ENCODE measurements around the gene NAPEPLD.
"Not testable (repeated sequence)": the region's sequence is repeated elsewhere in the genome, so short reads cannot be mapped to it uniquely, and the experiment has no call there.

Gene NAPEPLD

GRCh38 chr7:103071000-103071399, 77.9 kb downstream of the NAPEPLD start:
- POLR2A ChIA-PET, result no interaction called here
- no peak for DNase-seq
- H3K4me3 ChIP-seq (ENCODE audit: control insufficient read depth in 1 of 7, extremely low read depth in 1 of 7, insufficient read depth in 4 of 7, low read depth in 2 of 7, low read length in 6 of 7), result no peak overlapping the region
- 100% methylated on average over 2 of the region's 2 CpGs for WGBS (ENCODE audit: insufficient coverage)
- CTCF ChIA-PET, result interaction anchor here (2.2 kb wide), 1 partner anchor 9 kb away, joined by 8 read pairs; no protein-coding TSS in a partner anchor
- H3K9me3 ChIP-seq (ENCODE audit: control extremely low read depth in 1 of 5, control insufficient read depth in 4 of 5, insufficient read depth in 2 of 5, low read depth in 1 of 5, low read length in 4 of 5), result no peaks in the 10 kb centered on the region
- no peak overlapping the region for H3K27ac ChIP-seq (ENCODE audit: insufficient read depth in 1 of 2, low read depth in 1 of 2, low read length in 2 of 2, poor library complexity in 1 of 2, severe bottlenecking in 2 of 2)
- H3K27me3 ChIP-seq (replicated peaks in 2 of 5; ENCODE audit: control insufficient read depth in 4 of 5, insufficient read depth in 5 of 5, low read length in 4 of 5), result no peaks in the 10 kb centered on the region
- H3K36me3 ChIP-seq (ENCODE audit: control insufficient read depth in 4 of 4, insufficient read depth in 4 of 4, low read length in 3 of 4), result no peaks in the 10 kb centered on the region
- H3K4me1 ChIP-seq (ENCODE audit: control extremely low read depth in 1 of 4, control insufficient read depth in 4 of 4, insufficient read depth in 4 of 4, low read length in 3 of 4), result peaks cover 2 to 20% (median 12%) of the 10 kb centered on the region in 4 experiments

DNA sequence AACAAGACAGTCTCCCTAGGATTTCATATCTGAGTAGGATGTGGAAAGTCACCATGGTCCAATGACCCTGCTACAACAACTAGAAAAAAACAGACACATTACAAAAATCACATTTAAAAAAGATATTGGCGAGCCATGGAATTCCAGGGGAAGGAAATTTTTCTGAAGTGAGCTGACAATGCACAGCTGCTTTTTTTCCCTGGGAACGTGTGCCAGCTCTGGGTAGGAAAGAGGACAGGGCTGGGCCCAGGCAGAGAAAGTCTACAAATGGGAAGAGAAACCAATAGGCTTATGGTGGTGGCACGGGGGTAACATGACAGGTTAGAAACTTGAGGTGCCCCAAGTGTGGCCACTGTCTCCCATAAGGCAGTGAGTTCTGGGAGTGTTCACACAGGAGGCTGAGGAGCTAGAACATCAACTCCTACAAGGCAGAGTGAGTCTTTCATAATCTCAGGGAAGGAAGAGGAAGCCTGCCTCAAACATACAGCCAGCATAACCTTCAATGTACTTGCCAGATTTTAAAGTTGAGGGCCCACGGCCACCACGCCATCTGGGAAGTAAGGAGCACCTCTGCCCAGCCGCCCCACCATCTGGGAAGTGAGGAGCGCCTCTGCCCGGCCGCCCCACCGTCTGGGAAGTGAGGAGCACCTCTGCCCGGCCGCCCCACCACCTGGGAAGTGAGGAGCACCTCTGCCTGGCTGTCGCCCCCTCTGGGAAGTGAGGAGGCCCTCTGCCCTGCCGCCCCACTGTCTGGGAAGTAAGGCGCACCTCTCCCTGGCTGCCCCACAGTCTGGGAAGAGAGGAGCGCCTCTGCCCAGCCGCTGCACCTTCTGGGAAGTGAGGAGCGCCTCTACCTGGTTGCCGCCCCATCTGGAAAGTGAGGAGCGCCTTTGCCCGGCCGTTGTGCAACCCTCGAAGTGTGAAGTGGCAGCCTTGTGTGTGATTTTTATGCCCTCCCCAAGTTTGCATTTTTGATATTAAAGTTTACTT, 80.2 kb downstream of the NAPEPLD start:
- ChIA-PET POLR2A (no interaction called here), CTCF (interaction anchor here (1.0 to 2.5 kb wide), 3 partner anchors 10 to 313 kb away, joined by 3 to 11 read pairs (median 3); no protein-coding TSS in a partner anchor)
- 97% methylated on average over 18 of the region's 23 CpGs for WGBS (ENCODE audit: insufficient coverage)
- Histone ChIP-seq H3K4me3 (ENCODE audit: control insufficient read depth in 1 of 7, extremely low read depth in 1 of 7, insufficient read depth in 4 of 7, low read depth in 2 of 7, low read length in 6 of 7) (no peak overlapping the region), H3K27ac (ENCODE audit: insufficient read depth in 1 of 2, low read depth in 1 of 2, low read length in 2 of 2, poor library complexity in 1 of 2, severe bottlenecking in 2 of 2) (no peak overlapping the region), H3K36me3 (ENCODE audit: control insufficient read depth in 4 of 4, insufficient read depth in 4 of 4, low read length in 3 of 4) (no peaks in the 10 kb centered on the region), H3K27me3 (replicated peaks in 2 of 5; ENCODE audit: control insufficient read depth in 4 of 5, insufficient read depth in 5 of 5, low read length in 4 of 5) (no peaks in the 10 kb centered on the region), H3K4me1 (ENCODE audit: control extremely low read depth in 1 of 4, control insufficient read depth in 4 of 4, insufficient read depth in 4 of 4, low read length in 3 of 4) (peaks cover 0 to 8% (median 2%) of the 10 kb centered on the region in 4 experiments), H3K9me3 (ENCODE audit: control extremely low read depth in 1 of 5, control insufficient read depth in 4 of 5, insufficient read depth in 2 of 5, low read depth in 1 of 5, low read length in 4 of 5) (no peaks in the 10 kb centered on the region)
- no peak for DNase-seq

- no peaks in the 10 kb centered on the region for H3K36me3 ChIP-seq (ENCODE audit: control insufficient read depth in 4 of 4, insufficient read depth in 4 of 4, low read length in 3 of 4)
- no peaks in the 10 kb centered on the region for H3K27me3 ChIP-seq (replicated peaks in 2 of 5; ENCODE audit: control insufficient read depth in 4 of 5, insufficient read depth in 5 of 5, low read length in 4 of 5)
- WGBS (ENCODE audit: insufficient coverage), result no CpG with 5 or more reads among the region's 1 CpG
- peak; percentile 64 to 72 (median 67) for DNase-seq
- H3K27ac ChIP-seq (ENCODE audit: insufficient read depth in 1 of 2, low read depth in 1 of 2, low read length in 2 of 2, poor library complexity in 1 of 2, severe bottlenecking in 2 of 2), result no peak overlapping the region
- H3K9me3 ChIP-seq (ENCODE audit: control extremely low read depth in 1 of 5, control insufficient read depth in 4 of 5, insufficient read depth in 2 of 5, low read depth in 1 of 5, low read length in 4 of 5), result no peaks in the 10 kb centered on the region
- no peak overlapping the region for H3K4me3 ChIP-seq (ENCODE audit: control insufficient read depth in 1 of 7, extremely low read depth in 1 of 7, insufficient read depth in 4 of 7, low read depth in 2 of 7, low read length in 6 of 7)
- POLR2A ChIA-PET, result no interaction called here
- CTCF ChIA-PET, result interaction anchor here (0.7 to 1.8 kb wide), 9 partner anchors 10 to 312 kb away, joined by 3 to 7 read pairs (median 3); partner anchors contain the start of gene ARMC10
- peaks cover 0 to 5% (median 0%) of the 10 kb centered on the region in 4 experiments for H3K4me1 ChIP-seq (ENCODE audit: control extremely low read depth in 1 of 4, control insufficient read depth in 4 of 4, insufficient read depth in 4 of 4, low read length in 3 of 4)
These were observed 83.2 kb downstream of the NAPEPLD start for GRCh38 chr7:103065667-103066066.

DNA sequence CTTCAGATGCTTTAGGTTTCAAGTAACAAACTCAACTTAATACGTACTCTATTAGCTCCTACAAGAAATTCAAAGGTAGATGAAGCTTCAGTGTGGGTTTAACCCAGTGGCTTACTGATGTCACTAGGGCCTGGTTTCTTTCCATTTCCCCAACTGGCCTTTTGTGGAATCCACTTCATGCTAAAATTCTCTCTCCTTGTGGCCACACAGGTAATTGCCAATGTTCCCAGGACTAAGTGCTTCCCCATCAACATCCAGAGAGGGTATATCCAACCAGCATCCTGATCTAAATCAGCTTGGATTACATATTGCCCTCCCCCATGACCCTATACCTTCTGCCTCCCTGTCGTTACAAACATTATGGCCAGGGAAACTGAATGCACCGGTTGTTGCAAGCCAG, 85.0 kb downstream of the NAPEPLD start:
- 100% methylated on average over 3 of the region's 3 CpGs for WGBS (ENCODE audit: insufficient coverage)
- ChIA-PET CTCF (no interaction called here), POLR2A (no interaction called here)
- no peaks in the 10 kb centered on the region for H3K36me3 ChIP-seq (ENCODE audit: control insufficient read depth in 4 of 4, insufficient read depth in 4 of 4, low read length in 3 of 4)
- no peak for DNase-seq
- no peaks in the 10 kb centered on the region for H3K27me3 ChIP-seq (replicated peaks in 2 of 5; ENCODE audit: control insufficient read depth in 4 of 5, insufficient read depth in 5 of 5, low read length in 4 of 5)
- peaks cover 0 to 5% (median 0%) of the 10 kb centered on the region in 4 experiments for H3K4me1 ChIP-seq (ENCODE audit: control extremely low read depth in 1 of 4, control insufficient read depth in 4 of 4, insufficient read depth in 4 of 4, low read length in 3 of 4)
- H3K27ac ChIP-seq (ENCODE audit: insufficient read depth in 1 of 2, low read depth in 1 of 2, low read length in 2 of 2, poor library complexity in 1 of 2, severe bottlenecking in 2 of 2), result no peak overlapping the region
- no peaks in the 10 kb centered on the region for H3K9me3 ChIP-seq (ENCODE audit: control extremely low read depth in 1 of 5, control insufficient read depth in 4 of 5, insufficient read depth in 2 of 5, low read depth in 1 of 5, low read length in 4 of 5)
- H3K4me3 ChIP-seq (ENCODE audit: control insufficient read depth in 1 of 7, extremely low read depth in 1 of 7, insufficient read depth in 4 of 7, low read depth in 2 of 7, low read length in 6 of 7), result no peak overlapping the region

DNA sequence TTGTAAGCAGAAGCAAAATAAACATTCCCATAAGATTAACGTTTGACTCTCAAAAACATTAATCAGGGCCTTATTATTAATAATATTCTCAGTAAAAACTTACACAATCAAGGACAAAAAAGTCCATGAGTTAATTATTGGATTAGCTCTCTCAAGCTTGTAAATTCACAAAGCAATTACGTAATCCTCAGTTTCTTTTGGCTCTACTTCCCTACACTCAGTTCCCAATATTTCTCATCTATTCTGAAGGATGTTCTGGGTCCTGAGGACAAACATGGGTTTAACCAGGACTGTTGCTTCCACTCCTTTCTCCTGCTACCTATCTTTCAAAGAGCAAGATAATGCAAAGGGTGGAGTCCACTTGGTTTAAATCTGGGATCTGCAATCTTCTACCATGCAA, 89.4 kb downstream of the NAPEPLD start:
- no peaks in the 10 kb centered on the region for H3K27me3 ChIP-seq (replicated peaks in 2 of 5; ENCODE audit: control insufficient read depth in 4 of 5, insufficient read depth in 5 of 5, low read length in 4 of 5)
- H3K27ac ChIP-seq (ENCODE audit: insufficient read depth in 1 of 2, low read depth in 1 of 2, low read length in 2 of 2, poor library complexity in 1 of 2, severe bottlenecking in 2 of 2), result no peak overlapping the region
- 90% methylated on average over 2 of the region's 2 CpGs for WGBS (ENCODE audit: insufficient coverage)
- H3K4me3 ChIP-seq (ENCODE audit: control insufficient read depth in 1 of 7, extremely low read depth in 1 of 7, insufficient read depth in 4 of 7, low read depth in 2 of 7, low read length in 6 of 7), result no peak overlapping the region
- POLR2A ChIA-PET, result no interaction called here
- DNase-seq, result no peak
- no peaks in the 10 kb centered on the region for H3K9me3 ChIP-seq (ENCODE audit: control extremely low read depth in 1 of 5, control insufficient read depth in 4 of 5, insufficient read depth in 2 of 5, low read depth in 1 of 5, low read length in 4 of 5)
- H3K36me3 ChIP-seq (ENCODE audit: control insufficient read depth in 4 of 4, insufficient read depth in 4 of 4, low read length in 3 of 4), result no peaks in the 10 kb centered on the region
- peaks cover 0 to 6% (median 2%) of the 10 kb centered on the region in 4 experiments for H3K4me1 ChIP-seq (ENCODE audit: control extremely low read depth in 1 of 4, control insufficient read depth in 4 of 4, insufficient read depth in 4 of 4, low read length in 3 of 4)
- CTCF ChIA-PET, result interaction anchor here (0.8 to 2.2 kb wide), 5 partner anchors 9 to 305 kb away, joined by 3 to 11 read pairs (median 3); partner anchors contain the start of genes ARMC10 and FBXL13

GRCh38 chr7:103058122-103058521, 90.8 kb downstream of the NAPEPLD start:
- no peak overlapping the region for H3K27ac ChIP-seq (ENCODE audit: insufficient read depth in 1 of 2, low read depth in 1 of 2, low read length in 2 of 2, poor library complexity in 1 of 2, severe bottlenecking in 2 of 2)
- no peaks in the 10 kb centered on the region for H3K9me3 ChIP-seq (ENCODE audit: control extremely low read depth in 1 of 5, control insufficient read depth in 4 of 5, insufficient read depth in 2 of 5, low read depth in 1 of 5, low read length in 4 of 5)
- H3K4me1 ChIP-seq (ENCODE audit: control extremely low read depth in 1 of 4, control insufficient read depth in 4 of 4, insufficient read depth in 4 of 4, low read length in 3 of 4), result peaks cover 0 to 6% (median 2%) of the 10 kb centered on the region in 4 experiments
- ChIA-PET CTCF (interaction anchor here (0.8 to 2.2 kb wide), 2 partner anchors 11 to 23 kb away, joined by 3 to 11 read pairs; no protein-coding TSS in a partner anchor), POLR2A (interaction anchor here (0.5 kb wide), 1 partner anchor 8 kb away, joined by 3 read pairs; no protein-coding TSS in a partner anchor)
- no peak overlapping the region for H3K4me3 ChIP-seq (ENCODE audit: control insufficient read depth in 1 of 7, extremely low read depth in 1 of 7, insufficient read depth in 4 of 7, low read depth in 2 of 7, low read length in 6 of 7)
- peaks cover 0 to 2% (median 0%) of the 10 kb centered on the region in 4 experiments for H3K36me3 ChIP-seq (ENCODE audit: control insufficient read depth in 4 of 4, insufficient read depth in 4 of 4, low read length in 3 of 4)
- no peaks in the 10 kb centered on the region for H3K27me3 ChIP-seq (replicated peaks in 2 of 5; ENCODE audit: control insufficient read depth in 4 of 5, insufficient read depth in 5 of 5, low read length in 4 of 5)
- DNase-seq, result peak in 2 of 3 donors; percentile 41 to 54

DNA sequence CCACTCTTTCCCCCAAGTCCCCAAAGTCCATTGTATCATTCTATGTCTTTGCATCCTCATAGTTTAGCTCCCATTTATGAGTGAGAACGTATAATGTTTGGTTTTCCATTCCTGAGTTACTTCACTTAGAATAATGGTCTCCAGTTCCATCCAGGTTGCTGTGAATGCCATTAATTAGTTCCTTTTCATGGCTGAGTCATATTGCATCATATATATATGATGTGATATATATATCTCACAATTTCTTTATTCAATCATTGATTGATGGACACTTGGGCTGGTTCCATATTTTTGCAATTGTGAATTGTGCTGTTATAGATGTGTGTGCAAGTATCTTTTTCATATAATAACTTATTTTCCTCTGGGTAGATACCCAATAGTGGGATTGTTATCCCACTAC, 92.9 kb downstream of the NAPEPLD start:
- POLR2A ChIA-PET; H3K36me3 ChIP-seq (ENCODE audit: control insufficient read depth in 4 of 4, insufficient read depth in 4 of 4, low read length in 3 of 4); DNase-seq; H3K27ac ChIP-seq (ENCODE audit: insufficient read depth in 1 of 2, low read depth in 1 of 2, low read length in 2 of 2, poor library complexity in 1 of 2, severe bottlenecking in 2 of 2); H3K27me3 ChIP-seq (replicated peaks in 2 of 5; ENCODE audit: control insufficient read depth in 4 of 5, insufficient read depth in 5 of 5, low read length in 4 of 5); H3K4me1 ChIP-seq (ENCODE audit: control extremely low read depth in 1 of 4, control insufficient read depth in 4 of 4, insufficient read depth in 4 of 4, low read length in 3 of 4); H3K4me3 ChIP-seq (ENCODE audit: control insufficient read depth in 1 of 7, extremely low read depth in 1 of 7, insufficient read depth in 4 of 7, low read depth in 2 of 7, low read length in 6 of 7); CTCF ChIA-PET; H3K9me3 ChIP-seq (ENCODE audit: control extremely low read depth in 1 of 5, control insufficient read depth in 4 of 5, insufficient read depth in 2 of 5, low read depth in 1 of 5, low read length in 4 of 5): not testable (repeated sequence)
- WGBS (ENCODE audit: insufficient coverage), result no CpG with 5 or more reads among the region's 1 CpG
